Stomach (tissue), 4 donors: Measurements from ENCODE around the gene ZEB1.
"Not testable (repeated sequence)": the region's sequence is repeated elsewhere in the genome, so short reads cannot be mapped to it uniquely, and the experiment has no call there.

Experiments
- CTCF ChIP-seq, 7 experiments: fragments of 450-650 bp in 4 of 7; fragments of 200-600 bp in 3 of 7; sonication (generic) in 3 of 7; IDR thresholded peaks; one replicate each; pipeline ENCODE4 v1.5.1; 2016 to 2019; ENCODE audit warnings: antibody characterized with exemption in 7 of 7, control low read depth in 2 of 7, mild to moderate bottlenecking in 1 of 7
- EP300 ChIP-seq: sonication (generic); formaldehyde crosslinking; IDR thresholded peaks from one replicate; pipeline ENCODE4 v1.6.1; 2017; ENCODE audit warnings: antibody characterized with exemption
- POLR2A ChIP-seq, 4 donors: fragments of 450-650 bp; IDR thresholded peaks; one replicate each; pipeline ENCODE4 v1.6.1; 2016; ENCODE audit warnings: antibody characterized with exemption in 4 of 4, control low read depth in 2 of 4, mild to moderate bottlenecking in 1 of 4, moderate library complexity in 1 of 4
- POLR2AphosphoS5 ChIP-seq, 3 donors: sonication (generic); formaldehyde crosslinking; IDR thresholded peaks; one replicate each; pipeline ENCODE4 v1.6.1; 2016; ENCODE audit warnings: antibody characterized with exemption in 3 of 3

- TF ChIP-seq POLR2A (IDR thresholded peaks at IDR 0.05); CTCF (IDR thresholded peaks at IDR 0.05); POLR2AphosphoS5 (IDR thresholded peaks at IDR 0.05); EP300: not testable (repeated sequence)
These were observed 44.7 kb downstream of the ZEB1 start for GRCh38 chr10:31363696-31364095.
